IPS-18a (cell line): Measurements from ENCODE around the gene PPP1R1B.
"Not testable (repeated sequence)": the region's sequence is repeated elsewhere in the genome, so short reads cannot be mapped to it uniquely, and the experiment has no call there.

ENCODE experiments used
- H3K27ac ChIP-seq: one replicate; pipeline ENCODE4 v1.5.1; 2013; ENCODE audit warnings: low read length
- H3K27me3 ChIP-seq: one replicate; pipeline ENCODE4 v1.6.1; 2013; ENCODE audit warnings: mild to moderate bottlenecking, low read length; ENCODE audit not compliant: control insufficient read depth, insufficient read depth
- H3K36me3 ChIP-seq: one replicate; pipeline ENCODE4 v1.6.1; 2013; ENCODE audit warnings: low read depth, low read length; ENCODE audit not compliant: control insufficient read depth
- H3K4me1 ChIP-seq: one replicate; pipeline ENCODE4 v1.6.1; 2013; ENCODE audit warnings: low read depth, low read length; ENCODE audit not compliant: control insufficient read depth
- H3K4me3 ChIP-seq: one replicate; pipeline ENCODE4 v1.5.1; 2013; ENCODE audit warnings: low read length
- H3K9ac ChIP-seq: one replicate; pipeline ENCODE4 v1.6.1; 2013; ENCODE audit warnings: mild to moderate bottlenecking, low read length, moderate library complexity
- H3K9me3 ChIP-seq: one replicate; pipeline ENCODE4 v1.6.1; 2013; ENCODE audit warnings: low read depth, low read length; ENCODE audit not compliant: control insufficient read depth

Gene PPP1R1B

DNA sequence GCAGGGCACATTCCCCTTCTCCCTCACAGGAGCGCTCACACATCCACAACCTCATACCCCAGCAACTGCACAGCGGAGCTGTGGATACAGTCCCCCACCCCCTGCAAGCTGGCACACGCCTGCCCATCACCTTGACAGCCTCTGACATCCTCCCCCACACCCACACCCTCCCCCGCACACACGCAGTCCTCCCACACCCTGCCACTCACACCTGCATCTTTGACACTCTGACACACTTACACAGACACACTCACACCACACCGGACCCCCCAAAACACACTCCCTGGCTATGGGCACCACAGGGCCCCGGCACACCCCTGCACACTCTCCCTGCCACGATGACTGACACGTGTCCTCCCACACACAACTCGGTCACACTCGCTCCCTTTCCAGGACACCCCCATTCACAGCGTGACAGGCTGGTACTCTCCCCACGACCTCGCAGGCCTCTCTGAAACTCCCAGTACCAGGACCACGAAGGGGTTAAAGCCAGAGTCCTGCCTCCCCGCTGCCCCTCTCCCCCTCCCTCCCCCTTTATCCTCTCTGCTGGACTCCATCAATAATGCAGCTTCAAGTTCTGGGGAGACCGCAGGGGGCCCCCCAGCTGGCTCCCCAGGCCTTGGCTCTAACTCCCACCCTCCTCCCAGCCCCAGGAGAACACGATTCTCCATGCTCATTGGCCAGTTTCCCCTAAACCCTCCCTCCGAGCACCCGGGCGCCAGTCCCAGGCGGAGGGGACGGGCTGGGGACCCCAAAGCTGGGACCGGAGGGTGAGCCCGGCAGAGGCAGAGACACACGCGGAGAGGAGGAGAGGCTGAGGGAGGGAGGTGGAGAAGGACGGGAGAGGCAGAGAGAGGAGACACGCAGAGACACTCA is at the start of gene PPP1R1B:
Gene PPP1R1B, plus strand, starts transcription at position 782 of the 876 bp plus-strand sequence. CDS start 441 bp downstream, outside the sequence.
- Histone ChIP-seq H3K27ac (no peak within 1 kb of the TSS), H3K4me1 (peaks cover 33% of the 10 kb centered on the region), H3K9ac (no peak within 1 kb of the TSS), H3K4me3 (peak within 1 kb of the TSS; percentile 67), H3K27me3 (peaks cover 54% of the 10 kb centered on the region), H3K36me3 (no peaks in the 10 kb centered on the region), H3K9me3 (no peaks in the 10 kb centered on the region)

DNA sequence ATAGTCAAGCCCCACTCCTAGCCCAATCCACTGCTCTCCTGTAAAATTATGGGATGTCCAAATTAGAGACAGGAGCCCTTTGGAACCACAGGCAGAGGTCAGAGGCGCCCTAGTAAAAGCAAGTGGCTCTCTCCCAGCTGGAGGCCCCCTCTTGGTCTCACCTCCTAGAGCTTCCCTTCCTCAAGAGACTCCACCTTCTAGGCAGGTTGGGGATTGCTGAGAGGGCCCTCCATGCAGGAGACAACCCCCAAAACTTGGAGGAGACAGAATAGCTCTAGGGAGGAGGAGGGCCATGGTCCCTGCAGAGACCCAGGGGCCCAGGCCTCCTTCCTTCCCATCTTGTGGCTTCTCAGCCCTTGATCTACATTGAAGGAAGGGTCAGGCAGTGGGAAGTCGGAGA is 48.5 kb upstream of the PPP1R1B start:
- H3K27me3 ChIP-seq = peaks cover 12% of the 10 kb centered on the region

DNA sequence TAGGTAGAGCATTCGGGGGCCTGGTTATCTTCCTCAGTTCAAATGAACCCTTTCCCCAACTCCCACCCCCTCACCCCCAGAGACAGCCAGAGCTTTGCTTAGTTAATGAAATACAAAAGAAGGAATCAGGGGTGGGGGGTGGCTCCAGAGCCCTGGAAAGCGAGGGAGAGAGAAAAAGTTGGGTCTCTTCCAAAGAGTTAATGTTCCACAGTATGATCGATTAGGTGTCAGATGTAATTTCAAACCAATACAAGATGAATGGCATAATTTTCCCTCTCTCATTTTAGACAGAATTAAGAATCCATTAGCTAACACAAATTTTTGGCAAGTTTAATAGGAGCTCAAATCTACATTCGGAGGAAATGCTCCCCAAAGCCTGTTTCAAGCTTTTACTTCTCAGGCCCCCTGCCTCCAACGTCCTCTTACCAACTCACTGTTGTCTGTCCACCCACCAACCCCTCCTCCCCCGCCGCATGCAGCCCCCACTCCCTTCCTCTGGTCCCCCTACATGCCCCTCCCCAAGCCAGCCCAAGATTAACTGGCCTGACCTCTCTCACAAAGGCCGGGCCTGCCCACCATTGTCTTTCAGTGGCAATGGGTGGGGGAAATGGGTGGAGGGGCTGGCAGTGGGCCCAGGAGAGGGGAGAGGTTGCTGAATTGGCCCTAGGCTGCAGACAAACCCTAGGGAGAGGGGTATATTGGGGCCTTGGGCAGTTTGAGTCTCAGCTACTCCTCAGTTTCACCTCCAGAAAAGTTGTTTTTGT is 47.3 kb upstream of the PPP1R1B start:
- Histone ChIP-seq H3K9me3 (no peaks in the 10 kb centered on the region), H3K27me3 (peaks cover 12% of the 10 kb centered on the region), H3K4me1 (peaks cover 24% of the 10 kb centered on the region), H3K27ac (no peak overlapping the region), H3K36me3 (no peaks in the 10 kb centered on the region), H3K9ac (no peak overlapping the region), H3K4me3 (peak overlapping the region; percentile 4)

More for the DNA sequence above, 48.5 kb upstream of the PPP1R1B start:
- Histone ChIP-seq H3K27ac (no peak overlapping the region), H3K4me3 (no peak overlapping the region), H3K4me1 (peaks cover 28% of the 10 kb centered on the region), H3K9me3 (no peaks in the 10 kb centered on the region), H3K9ac (no peak overlapping the region), H3K36me3 (no peaks in the 10 kb centered on the region)

DNA sequence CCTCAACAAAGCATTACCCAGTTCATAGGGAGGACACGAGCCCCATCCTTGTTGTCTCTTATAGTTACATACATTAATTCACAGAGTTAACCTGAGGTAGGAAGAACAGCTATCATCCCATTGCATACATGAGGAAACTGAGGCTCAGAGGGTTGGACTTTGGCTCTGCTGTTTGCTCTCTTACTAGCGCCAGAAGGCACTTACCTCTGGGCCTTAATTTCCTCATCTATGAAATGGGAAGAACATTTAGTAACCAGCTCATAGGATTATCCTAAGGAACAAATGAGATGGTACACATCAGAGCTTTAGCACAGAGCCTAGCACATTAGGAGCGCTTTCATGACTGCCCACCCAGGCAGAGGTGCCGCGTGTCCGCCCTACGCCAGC is 46.7 kb upstream of the PPP1R1B start:
- Histone ChIP-seq H3K9me3 (no peaks in the 10 kb centered on the region), H3K36me3 (no peaks in the 10 kb centered on the region), H3K27ac (no peak overlapping the region), H3K4me1 (peaks cover 24% of the 10 kb centered on the region), H3K9ac (no peak overlapping the region), H3K4me3 (no peak overlapping the region), H3K27me3 (peaks cover 8% of the 10 kb centered on the region)

DNA sequence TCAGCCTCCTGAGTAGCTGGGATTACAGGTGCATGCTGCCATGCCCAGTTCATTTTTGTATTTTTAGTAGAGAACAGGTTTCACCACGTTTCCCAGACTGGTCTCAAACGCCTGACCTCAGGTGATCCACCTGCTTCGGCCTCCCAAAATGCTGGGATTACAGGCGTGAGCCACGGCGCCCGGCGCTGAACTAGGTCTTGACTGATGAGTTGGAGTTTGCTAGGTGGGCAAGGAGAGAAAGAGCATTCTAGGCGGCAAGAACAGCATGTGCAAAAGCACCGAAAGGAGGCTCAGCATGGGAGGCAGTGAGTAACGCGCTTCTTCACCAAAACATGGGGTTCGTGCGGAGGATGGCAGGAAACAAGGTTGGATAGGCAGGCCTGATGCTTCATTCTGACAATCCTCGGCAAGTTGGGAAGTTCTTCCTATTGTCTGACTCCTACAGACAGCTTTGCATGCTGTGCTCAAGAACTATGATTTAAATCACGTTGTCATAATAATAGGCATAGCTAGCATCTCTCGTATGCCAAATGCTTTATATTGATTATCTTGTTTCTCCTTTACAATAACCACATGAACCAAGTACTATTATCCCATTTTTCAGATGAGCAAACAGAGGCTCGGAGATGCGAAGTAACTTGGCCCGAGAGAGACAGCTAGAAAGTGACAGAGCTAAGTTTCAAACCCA is 45.5 kb upstream of the PPP1R1B start:
- H3K4me3 ChIP-seq = no peak overlapping the region
- no peaks in the 10 kb centered on the region for H3K36me3 ChIP-seq
- peaks cover 4% of the 10 kb centered on the region for H3K27me3 ChIP-seq
- H3K9me3 ChIP-seq = no peaks in the 10 kb centered on the region
- no peak overlapping the region for H3K27ac ChIP-seq
- H3K4me1 ChIP-seq = peaks cover 22% of the 10 kb centered on the region
- no peak overlapping the region for H3K9ac ChIP-seq

DNA sequence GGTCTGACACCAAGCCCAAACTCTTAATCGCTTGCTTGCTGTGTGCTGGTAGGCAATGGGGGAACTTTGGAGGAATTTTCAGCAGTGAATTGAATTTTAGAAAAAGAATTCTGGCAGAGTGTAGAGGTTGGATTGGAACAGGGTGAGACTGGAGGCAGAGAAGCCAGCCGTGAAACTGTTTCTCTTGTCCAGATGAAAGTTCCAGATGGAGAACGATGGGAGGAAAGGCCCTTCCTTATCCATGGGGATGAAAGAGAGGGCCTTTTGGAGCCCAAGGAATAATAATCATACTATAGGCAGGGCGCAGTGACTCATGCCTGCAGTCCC is 45.0 kb upstream of the PPP1R1B start:
- Histone ChIP-seq H3K27ac (no peak overlapping the region), H3K27me3 (no peaks in the 10 kb centered on the region), H3K4me1 (peaks cover 22% of the 10 kb centered on the region), H3K4me3 (no peak overlapping the region), H3K9me3 (no peaks in the 10 kb centered on the region), H3K9ac (no peak overlapping the region), H3K36me3 (no peaks in the 10 kb centered on the region)

DNA sequence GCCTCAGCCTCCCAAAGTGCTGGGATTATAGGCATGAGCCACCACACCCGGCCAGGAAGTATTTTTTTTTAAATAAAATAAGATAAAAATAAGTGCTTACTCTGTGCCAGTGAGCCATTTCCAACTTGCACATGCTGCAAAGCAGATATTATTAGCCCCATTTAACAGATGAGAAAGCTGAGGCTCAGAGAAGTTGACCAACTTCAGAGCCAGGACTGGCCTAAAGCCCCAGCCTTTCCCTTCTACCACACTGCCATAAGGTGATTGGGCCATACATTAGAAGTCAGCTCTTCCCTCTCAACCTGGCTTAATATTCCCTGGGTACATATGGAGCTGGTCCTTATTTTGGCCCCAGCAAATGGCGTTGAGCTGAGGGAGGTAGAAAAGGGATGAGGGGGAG is 44.1 kb upstream of the PPP1R1B start:
- Histone ChIP-seq H3K27ac (no peak overlapping the region), H3K4me3 (no peak overlapping the region), H3K4me1 (peaks cover 22% of the 10 kb centered on the region), H3K9ac (no peak overlapping the region), H3K27me3 (no peaks in the 10 kb centered on the region), H3K36me3 (no peaks in the 10 kb centered on the region), H3K9me3 (no peaks in the 10 kb centered on the region)

DNA sequence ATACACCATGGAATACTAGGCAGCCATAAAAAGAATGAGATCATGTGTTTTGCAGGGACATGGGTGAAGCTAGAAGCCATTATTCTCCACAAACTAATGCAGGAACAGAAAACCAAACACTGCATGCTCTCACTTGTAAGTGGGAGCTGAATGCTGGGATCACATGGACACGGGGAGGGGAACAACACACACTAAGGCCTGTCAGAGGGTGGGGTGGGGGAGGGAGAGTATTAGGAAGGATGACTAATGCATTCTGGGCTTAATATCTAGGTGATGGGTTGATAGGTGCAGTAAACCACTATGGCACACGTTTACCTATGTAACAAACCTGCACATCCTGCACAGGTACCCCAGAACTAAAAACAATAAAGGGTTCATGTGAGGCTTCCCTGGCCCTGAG is 36.6 kb upstream of the PPP1R1B start:
- H3K27me3 ChIP-seq = peaks cover 43% of the 10 kb centered on the region
- H3K4me3 ChIP-seq, H3K36me3 ChIP-seq, H3K4me1 ChIP-seq, H3K9me3 ChIP-seq, H3K27ac ChIP-seq, H3K9ac ChIP-seq: not testable (repeated sequence)

DNA sequence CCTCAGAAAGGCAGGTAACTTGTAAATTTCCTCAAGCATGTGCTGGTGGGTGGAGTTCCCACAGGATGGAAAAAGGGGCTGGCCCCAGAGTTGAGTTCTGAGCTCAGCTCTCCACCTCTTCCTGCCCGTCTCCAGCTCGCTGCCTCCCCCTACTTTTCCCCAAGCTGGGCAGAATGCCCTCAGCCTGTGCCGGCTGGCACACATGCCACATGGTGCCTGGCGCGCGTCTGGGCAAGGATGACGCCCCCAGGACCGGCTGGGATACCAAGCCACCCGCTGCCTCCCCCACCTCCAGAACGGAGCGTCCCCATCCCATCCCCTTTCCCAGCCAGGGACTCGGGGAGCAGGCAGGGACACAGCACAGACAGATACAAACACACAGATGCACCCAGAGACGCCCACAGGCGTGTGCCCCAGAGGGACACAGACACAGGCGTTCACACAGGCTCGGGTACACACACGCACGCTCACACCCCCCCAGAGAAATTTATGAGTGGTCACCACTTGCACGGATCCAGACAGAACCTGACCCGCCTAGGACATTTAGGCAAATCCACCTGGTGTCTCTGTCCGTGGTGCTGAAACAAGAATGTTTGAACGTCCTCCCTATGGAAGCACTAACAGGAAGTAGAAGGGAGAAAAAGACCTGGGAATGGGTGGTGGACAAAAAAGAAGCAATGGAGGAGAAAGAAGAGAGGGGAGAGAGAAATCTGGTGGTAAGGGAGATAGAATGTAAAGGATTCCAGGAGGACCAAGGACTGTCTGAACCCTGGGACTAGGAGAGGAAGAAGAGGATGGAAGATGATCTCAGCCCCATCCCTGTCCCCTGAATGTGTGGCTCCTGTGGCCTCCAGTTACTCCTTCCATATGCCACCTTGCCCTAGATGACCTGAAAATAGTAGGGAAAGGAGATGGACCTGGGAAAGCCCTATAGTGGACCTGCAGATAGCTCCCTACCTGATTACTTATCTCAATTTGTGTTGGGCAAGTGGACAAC is 34.5 kb upstream of the PPP1R1B start:
- Histone ChIP-seq H3K27ac (no peak overlapping the region), H3K36me3 (no peaks in the 10 kb centered on the region), H3K9ac (no peak overlapping the region), H3K4me3 (peak overlapping the region; percentile 8), H3K4me1 (peaks cover 4% of the 10 kb centered on the region), H3K9me3 (no peaks in the 10 kb centered on the region), H3K27me3 (peaks cover 64% of the 10 kb centered on the region)

DNA sequence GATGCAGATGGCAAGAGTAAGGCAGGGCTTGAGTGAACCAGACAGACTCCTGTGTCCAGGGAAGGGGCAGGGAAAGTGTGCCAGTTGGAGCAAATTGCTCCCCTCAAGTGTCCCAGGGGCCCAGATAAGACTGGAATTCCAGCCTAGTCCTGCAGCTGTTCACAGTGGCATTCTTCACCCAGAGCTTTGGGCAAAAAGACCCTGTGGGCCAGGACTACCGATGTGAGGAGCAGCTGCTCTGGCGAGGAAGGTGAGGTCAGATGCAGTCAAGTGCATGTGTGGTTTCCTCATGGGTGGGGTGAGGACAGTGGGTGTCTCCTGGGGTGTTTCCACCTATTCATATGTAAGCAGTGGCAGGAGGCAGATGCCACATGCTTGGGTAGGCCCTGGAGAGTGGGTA is 33.4 kb upstream of the PPP1R1B start:
- Histone ChIP-seq H3K9ac (no peak overlapping the region), H3K27me3 (peaks cover 75% of the 10 kb centered on the region), H3K4me1 (peaks cover 4% of the 10 kb centered on the region), H3K36me3 (no peaks in the 10 kb centered on the region), H3K4me3 (no peak overlapping the region), H3K27ac (no peak overlapping the region), H3K9me3 (no peaks in the 10 kb centered on the region)
